SU-DHL-6 (cell line): ENCODE data around the gene ARPC5.

Source experiments
- H2AFZ ChIP-seq: fragments of 200-600 bp; sonication (generic); 2 replicates; pipeline ENCODE4 v1.6.1; 2014; ENCODE audit warnings: low read depth, mild to moderate bottlenecking, moderate library complexity, mixed read lengths, antibody characterized with exemption, low read length; ENCODE audit not compliant: severe bottlenecking
- H3F3A ChIP-seq: fragments of 200-600 bp; shearing (Covaris generic); 2 replicates; pipeline ENCODE4 v1.6.0; 2016; ENCODE audit warnings: antibody characterized with exemption, mild to moderate bottlenecking; ENCODE audit not compliant: insufficient read depth
- H3K27ac ChIP-seq: fragments of 200-600 bp; sonication (generic); 2 replicates; pipeline ENCODE4 v1.5.1; 2016; ENCODE audit warnings: low read depth, mild to moderate bottlenecking, low read length, moderate library complexity, mixed read lengths
- H3K27me3 ChIP-seq: fragments of 200-600 bp; sonication (generic), shearing (Covaris generic); 2 replicates; pipeline ENCODE4 v1.6.0; 2014; ENCODE audit warnings: mild to moderate bottlenecking, low read length
- H3K36me3 ChIP-seq: fragments of 200-600 bp; sonication (generic); 2 replicates; pipeline ENCODE4 v1.6.1; 2014; ENCODE audit warnings: mild to moderate bottlenecking, low read length, mixed read lengths
- H3K4me2 ChIP-seq: fragments of 300-600, 200-600 bp; shearing (Covaris generic), sonication (generic); 2 replicates; pipeline ENCODE4 v1.6.0; 2014; ENCODE audit warnings: low read length, low read depth, mild to moderate bottlenecking; ENCODE audit not compliant: poor library complexity, severe bottlenecking
- H3K4me3 ChIP-seq: fragments of 200-600 bp; sonication (generic); 2 replicates; pipeline ENCODE4 v1.5.1; 2014; ENCODE audit warnings: antibody characterized with exemption, low read length, mild to moderate bottlenecking, mixed read lengths; ENCODE audit not compliant: insufficient read depth, poor library complexity, severe bottlenecking
- H3K79me2 ChIP-seq: fragments of 200-600 bp; sonication (generic); 2 replicates; pipeline ENCODE4 v1.6.1; 2014; ENCODE audit warnings: mild to moderate bottlenecking, low read length, moderate library complexity; ENCODE audit not compliant: insufficient read depth
- H3K9ac ChIP-seq: fragments of 200-600 bp; sonication (generic); 2 replicates; pipeline ENCODE4 v1.7.0; 2014; ENCODE audit warnings: mild to moderate bottlenecking, low read length
- H3K9me2 ChIP-seq: fragments of 200-600 bp; sonication (generic); replicated peaks from 2 replicates; pipeline ENCODE4 v1.6.1; 2014; ENCODE audit warnings: low read length; ENCODE audit not compliant: insufficient read depth
- H3K9me3 ChIP-seq: fragments of 200-600 bp; sonication (generic); 2 replicates; pipeline ENCODE4 v1.6.1; 2014; ENCODE audit warnings: low read length, mixed read lengths; ENCODE audit not compliant: insufficient read depth
- H4K20me1 ChIP-seq: fragments of 200-600 bp; sonication (generic); 2 replicates; pipeline ENCODE4 v1.6.1; 2014; ENCODE audit warnings: low read depth, mild to moderate bottlenecking, antibody characterized with exemption, low read length, moderate library complexity, mixed read lengths
- CTCF ChIP-seq: fragments of 200-600 bp; sonication (generic); IDR thresholded peaks from one replicate; pipeline ENCODE4 v1.5.1; 2017; ENCODE audit warnings: antibody characterized with exemption, mild to moderate bottlenecking, low read length, moderate library complexity; ENCODE audit not compliant: insufficient read depth, poor library complexity, severe bottlenecking
- EZH2phosphoT487 ChIP-seq: fragments of 200-600 bp; sonication (generic), shearing (Covaris generic); conservative IDR thresholded peaks from 2 replicates; pipeline ENCODE4 v1.6.1; 2018; ENCODE audit warnings: mild to moderate bottlenecking, antibody characterized with exemption, low read length, moderate library complexity, mixed read lengths

The ARPC5 gene

GRCh38 chr1:183676586-183677189, 41.1 kb upstream of the ARPC5 start:
- Histone ChIP-seq H3K4me2 (no peak overlapping the region), H3K27ac (no peak overlapping the region), H4K20me1 (no peaks in the 10 kb centered on the region), H3K9me2 (no peaks in the 10 kb centered on the region), H3K27me3 (no peaks in the 10 kb centered on the region), H3K9ac (no peak overlapping the region), H3F3A (no peaks in the 10 kb centered on the region), H3K79me2 (no peaks in the 10 kb centered on the region), H3K36me3 (no peaks in the 10 kb centered on the region), H3K9me3 (no peaks in the 10 kb centered on the region), H2AFZ (no peak overlapping the region), H3K4me3 (no peak overlapping the region)
- TF ChIP-seq EZH2phosphoT487 = no peak
- no peak for TF ChIP-seq CTCF

GRCh38 chr1:183675883-183676585, 40.5 kb upstream of the ARPC5 start:
- H3K79me2 ChIP-seq = no peaks in the 10 kb centered on the region
- no peak overlapping the region for H3K4me2 ChIP-seq
- TF ChIP-seq CTCF (no peak), EZH2phosphoT487 (no peak)
- H3K9me2 ChIP-seq = no peaks in the 10 kb centered on the region
- H3K9me3 ChIP-seq = no peaks in the 10 kb centered on the region
- no peak overlapping the region for H3K27ac ChIP-seq
- no peaks in the 10 kb centered on the region for H3F3A ChIP-seq
- no peak overlapping the region for H3K4me3 ChIP-seq
- no peaks in the 10 kb centered on the region for H4K20me1 ChIP-seq
- no peaks in the 10 kb centered on the region for H3K36me3 ChIP-seq
- no peak overlapping the region for H2AFZ ChIP-seq
- H3K9ac ChIP-seq = no peak overlapping the region
- H3K27me3 ChIP-seq = no peaks in the 10 kb centered on the region

- Histone ChIP-seq H3K9me2 (no peaks in the 10 kb centered on the region), H4K20me1 (no peaks in the 10 kb centered on the region), H3K9ac (no peak overlapping the region), H3K27me3 (no peaks in the 10 kb centered on the region), H3K27ac (no peak overlapping the region), H3K4me3 (no peak overlapping the region), H3K4me2 (no peak overlapping the region), H3K79me2 (no peaks in the 10 kb centered on the region), H3K36me3 (no peaks in the 10 kb centered on the region), H3F3A (no peaks in the 10 kb centered on the region), H3K9me3 (no peaks in the 10 kb centered on the region), H2AFZ (no peak overlapping the region)
- no peak for TF ChIP-seq EZH2phosphoT487
- no peak for TF ChIP-seq CTCF
Measured at GRCh38 chr1:183675381-183675780, 39.8 kb upstream of the ARPC5 start.
